B cell (primary cell): ENCODE data around the gene MIX23. TPM values are rescaled to one million over a fixed set of nuclear protein-coding genes. Genes with fewer than 3 reads are reported as not detected.

Experiments
- ATAC-seq: fragments of 200-7000 bp; cut with Tn5 transposase; one replicate; pipeline ENCODE4 v1.10.0; 2021; ENCODE audit warnings: low read depth, mild to moderate bottlenecking, moderate number of reproducible peaks, moderate library complexity
- CTCF ChIA-PET: fragments of 350-600 bp; sonication (Branson Sonifier 250); formaldehyde crosslinking; loops from one replicate; lab custom pipeline; 2021; ENCODE audit warnings: antibody characterized with exemption, inconsistent platforms; lab: Charles Lee
- POLR2A ChIA-PET: fragments of 350-600 bp; sonication (Branson Sonifier 250); formaldehyde crosslinking; loops from one replicate; lab custom pipeline; 2021; ENCODE audit warnings: antibody characterized with exemption; lab: Charles Lee
- DNase-seq: peaks from one replicate; pipeline ENCODE4 v3.0.0; 2013
- H2AFZ ChIP-seq: 2 replicates; pipeline ENCODE4 v1.6.1; 2012; ENCODE audit warnings: mild to moderate bottlenecking, low read depth, low read length; ENCODE audit not compliant: insufficient read depth, poor library complexity, severe bottlenecking
- H3K27ac ChIP-seq, 2 donors: 1 replicate in 1 of 2; 2 replicates in 1 of 2; pipeline ENCODE4 v1.5.1; 2012 to 2013; ENCODE audit warnings: low read length in 2 of 2, mild to moderate bottlenecking in 2 of 2, moderate library complexity in 1 of 2
- H3K27me3 ChIP-seq, 4 experiments: fragments of 200-600 bp in 1 of 4; sonication (generic) in 1 of 4; replicated peaks in 1 of 4; 1 replicate in 2 of 4; 2 replicates in 2 of 4; pipeline versions ENCODE4 v1.6.1 to v1.7.0; 2013 to 2016; ENCODE audit warnings: low read length in 3 of 4, mild to moderate bottlenecking in 2 of 4, mixed read lengths in 1 of 4, moderate library complexity in 1 of 4; ENCODE audit not compliant: insufficient read depth in 4 of 4, control insufficient read depth in 3 of 4; ENCODE audit errors: control extremely low read depth in 1 of 4
- H3K36me3 ChIP-seq, 2 experiments: replicated peaks in 1 of 2; 1 replicate in 1 of 2; 2 replicates in 1 of 2; pipeline versions ENCODE4 v1.6.1 to v1.7.1; 2013; ENCODE audit warnings: low read length in 1 of 2; ENCODE audit not compliant: insufficient read depth in 2 of 2, control insufficient read depth in 1 of 2; ENCODE audit errors: control extremely low read depth in 1 of 2, extremely low read depth in 1 of 2
- H3K4me1 ChIP-seq, 2 donors: fragments of 200-600 bp in 1 of 2; sonication (generic) in 1 of 2; 1 replicate in 1 of 2; 2 replicates in 1 of 2; pipeline versions ENCODE4 v1.5.1 to v1.6.1; 2013 to 2017; ENCODE audit warnings: low read length in 2 of 2; ENCODE audit not compliant: control insufficient read depth in 2 of 2, insufficient read depth in 2 of 2
- H3K4me2 ChIP-seq: replicated peaks from 2 replicates; pipeline ENCODE3; 2012; ENCODE audit warnings: mild to moderate bottlenecking, low read depth, low read length; ENCODE audit not compliant: poor library complexity, severe bottlenecking
- H3K4me3 ChIP-seq, 5 experiments: fragments of 200-600 bp in 1 of 5; sonication (generic) in 1 of 5; 1 replicate in 3 of 5; 2 replicates in 2 of 5; pipeline versions ENCODE4 v1.5.1 to v1.7.0; 2011 to 2016; ENCODE audit warnings: low read length in 4 of 5, mild to moderate bottlenecking in 4 of 5, low read depth in 2 of 5, control low read depth in 1 of 5, moderate library complexity in 1 of 5; ENCODE audit not compliant: insufficient read depth in 1 of 5; ENCODE audit errors: control extremely low read depth in 1 of 5, extremely low read depth in 1 of 5
- H3K79me2 ChIP-seq: fragments of 200-600 bp; sonication (generic); one replicate; pipeline ENCODE4 v1.6.0; 2016; ENCODE audit warnings: low read length; ENCODE audit not compliant: control insufficient read depth, insufficient read depth
- H3K9ac ChIP-seq: fragments of 200-600 bp; sonication (generic); 2 replicates; pipeline ENCODE4 v1.6.1; 2017; ENCODE audit warnings: mild to moderate bottlenecking, low read length, moderate library complexity
- H3K9me3 ChIP-seq, 3 donors: one replicate each; pipeline versions ENCODE4 v1.6.1 to v1.7.1; 2013; ENCODE audit warnings: low read length in 2 of 3; ENCODE audit not compliant: control insufficient read depth in 2 of 3, insufficient read depth in 1 of 3; ENCODE audit errors: control extremely low read depth in 1 of 3
- H4K20me1 ChIP-seq: 2 replicates; pipeline ENCODE4 v1.6.0; 2012; ENCODE audit warnings: mild to moderate bottlenecking, low read length; ENCODE audit not compliant: insufficient read depth, control insufficient read depth, poor library complexity, severe bottlenecking
- H3K27ac Mint-ChIP-seq: one replicate; pipeline ENCODE4 v1.8.0; 2021; ENCODE audit warnings: mixed read lengths
- H3K27me3 Mint-ChIP-seq: one replicate; pipeline ENCODE4 v1.8.0; 2021; ENCODE audit warnings: mixed read lengths
- H3K4me1 Mint-ChIP-seq: one replicate; pipeline ENCODE4 v1.8.0; 2021; ENCODE audit warnings: mixed read lengths
- H3K4me3 Mint-ChIP-seq: one replicate; pipeline ENCODE4 v1.8.0; 2021; ENCODE audit warnings: mixed read lengths
- H3K9me3 Mint-ChIP-seq: one replicate; pipeline ENCODE4 v1.8.0; 2022; ENCODE audit warnings: mixed read lengths; ENCODE audit not compliant: insufficient read depth
- EZH2 ChIP-seq: IDR thresholded peaks from 2 replicates; pipeline ENCODE4 v1.6.1; 2012; ENCODE audit warnings: borderline replicate concordance, low read depth, mild to moderate bottlenecking, moderate library complexity, low read length; ENCODE audit not compliant: insufficient read depth, poor library complexity, severe bottlenecking
- WGBS: methylation state at CpG from one replicate; pipeline ENCODE4 v1.1.5; 2013; ENCODE audit warnings: missing lambda C conversion rate; ENCODE audit not compliant: insufficient coverage; 5-methylcytosine and 5-hydroxymethylcytosine counted together
- intact Hi-C: fragments of 100-400 bp; cut with micrococcal nuclease; formaldehyde crosslinking; loops from one replicate; pipeline ENCODE4 v1.10.0; 2022
- polyA plus RNA-seq: library from polyadenylated mRNA; depleted of rRNA; stranded (reverse); fragments of >200 nt; gene quantifications from 2 replicates; pipeline ENCODE4 v1.2.3, GENCODE V29; 2012
- total RNA-seq, 2 donors: library from RNA; stranded (reverse); fragments of 120-200 nt in 1 of 2; gene quantifications; 1 replicate in 1 of 2; 2 replicates in 1 of 2; pipeline versions ENCODE4 v1.2.3 to v1.2.4, GENCODE V29; 2013 to 2022
- TF ChIP-seq, protein P1 (sequence below): fragments of 200-600 bp; IDR thresholded peaks from one replicate; pipeline ENCODE4 v1.8.0; 2022; ENCODE audit warnings: antibody characterized with exemption, mild to moderate bottlenecking

The MIX23 gene
- total and polyA plus RNA-seq, 2 donors (not counting 1 experiment from before 2014, with no cell fraction given), result 9.2 to 33.1 TPM

DNA sequence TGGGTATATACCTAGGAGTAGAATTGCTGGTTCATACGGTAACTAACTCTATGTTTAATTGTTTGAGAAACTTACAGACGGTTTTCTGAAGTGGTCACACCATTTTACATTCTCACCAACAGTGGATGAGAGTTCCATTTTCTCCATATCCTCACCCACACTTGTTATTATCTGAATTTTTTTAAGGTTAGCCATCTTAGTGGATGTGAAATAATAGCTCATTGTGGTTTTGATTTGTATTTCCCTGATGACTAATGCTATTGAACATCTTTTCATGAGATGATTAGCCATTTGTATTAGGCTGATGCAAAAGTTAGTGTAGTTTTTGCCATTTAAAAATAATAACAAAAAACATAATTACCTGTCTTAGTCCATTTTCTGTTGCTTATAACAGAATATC lies 39.4 kb downstream of the MIX23 start:
- Histone ChIP-seq H3K27me3 (no peaks in the 10 kb centered on the region), H3K4me1 (no peaks in the 10 kb centered on the region), H2AFZ (no peak overlapping the region), H3K27ac (no peak overlapping the region), H3K36me3 (no peaks in the 10 kb centered on the region), H3K9me3 (peaks cover 0 to 7% (median 0%) of the 10 kb centered on the region in 3 donors), H3K4me2 (no peak overlapping the region), H3K79me2 (no peaks in the 10 kb centered on the region), H4K20me1 (no peaks in the 10 kb centered on the region), H3K9ac (no peak overlapping the region), H3K4me3 (no peak overlapping the region)
- TF ChIP-seq, protein P1, sequence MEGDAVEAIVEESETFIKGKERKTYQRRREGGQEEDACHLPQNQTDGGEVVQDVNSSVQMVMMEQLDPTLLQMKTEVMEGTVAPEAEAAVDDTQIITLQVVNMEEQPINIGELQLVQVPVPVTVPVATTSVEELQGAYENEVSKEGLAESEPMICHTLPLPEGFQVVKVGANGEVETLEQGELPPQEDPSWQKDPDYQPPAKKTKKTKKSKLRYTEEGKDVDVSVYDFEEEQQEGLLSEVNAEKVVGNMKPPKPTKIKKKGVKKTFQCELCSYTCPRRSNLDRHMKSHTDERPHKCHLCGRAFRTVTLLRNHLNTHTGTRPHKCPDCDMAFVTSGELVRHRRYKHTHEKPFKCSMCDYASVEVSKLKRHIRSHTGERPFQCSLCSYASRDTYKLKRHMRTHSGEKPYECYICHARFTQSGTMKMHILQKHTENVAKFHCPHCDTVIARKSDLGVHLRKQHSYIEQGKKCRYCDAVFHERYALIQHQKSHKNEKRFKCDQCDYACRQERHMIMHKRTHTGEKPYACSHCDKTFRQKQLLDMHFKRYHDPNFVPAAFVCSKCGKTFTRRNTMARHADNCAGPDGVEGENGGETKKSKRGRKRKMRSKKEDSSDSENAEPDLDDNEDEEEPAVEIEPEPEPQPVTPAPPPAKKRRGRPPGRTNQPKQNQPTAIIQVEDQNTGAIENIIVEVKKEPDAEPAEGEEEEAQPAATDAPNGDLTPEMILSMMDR, result no peak
- no peak for TF ChIP-seq EZH2
- intact Hi-C loops, result no loop called here
- WGBS, result no CpG with 5 or more reads among the region's 2 CpGs
- CTCF ChIA-PET, result no interaction called here
- DNase-seq (no peak), ATAC-seq (no peak)
- POLR2A ChIA-PET, result no interaction called here
- Mint-ChIP-seq H3K4me1 (no peaks in the 10 kb centered on the region), H3K9me3 (no peaks in the 10 kb centered on the region), H3K27me3 (peaks cover 7% of the 10 kb centered on the region), H3K4me3 (no peak overlapping the region), H3K27ac (no peak overlapping the region)

DNA sequence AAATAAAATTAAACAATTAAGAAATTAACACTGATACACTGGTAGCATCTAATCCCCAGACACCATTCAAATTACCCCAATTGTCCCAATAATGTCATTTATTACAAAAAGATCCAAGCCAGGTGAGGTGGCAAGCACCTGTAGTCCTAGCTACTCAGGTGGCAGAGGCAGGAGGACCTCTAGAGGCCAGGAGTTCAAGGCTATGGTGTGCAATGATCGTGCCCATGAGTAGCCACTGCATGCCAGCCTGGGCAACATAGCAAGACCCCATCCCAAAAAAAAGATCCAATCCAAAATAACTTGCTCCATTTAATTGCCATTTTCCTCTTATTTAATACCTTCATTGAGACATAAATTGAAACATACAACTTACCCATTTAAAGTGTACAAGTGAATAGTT lies 40.2 kb downstream of the MIX23 start:
- Histone ChIP-seq H2AFZ (no peak overlapping the region), H4K20me1 (no peaks in the 10 kb centered on the region), H3K79me2 (no peaks in the 10 kb centered on the region), H3K4me3 (no peak overlapping the region), H3K36me3 (no peaks in the 10 kb centered on the region), H3K4me2 (no peak overlapping the region), H3K9me3 (peaks cover 0 to 1% (median 0%) of the 10 kb centered on the region in 3 donors), H3K27ac (no peak overlapping the region), H3K27me3 (no peaks in the 10 kb centered on the region), H3K4me1 (no peaks in the 10 kb centered on the region), H3K9ac (no peak overlapping the region)
- CTCF ChIA-PET, result no interaction called here
- no peaks in the 10 kb centered on the region for H3K9me3 Mint-ChIP-seq
- peaks cover 7% of the 10 kb centered on the region for H3K27me3 Mint-ChIP-seq
- H3K27ac Mint-ChIP-seq, result no peak overlapping the region
- intact Hi-C loops, result no loop called here
- DNase-seq (no peak), ATAC-seq (no peak)
- H3K4me3 Mint-ChIP-seq, result no peak overlapping the region
- H3K4me1 Mint-ChIP-seq, result no peaks in the 10 kb centered on the region
- 100% methylated on average over 1 of the region's 1 CpG for WGBS
- POLR2A ChIA-PET, result no interaction called here
- TF ChIP-seq EZH2, result no peak
- TF ChIP-seq, protein P1, result no peak
